GM12878 (cell line): ENCODE measurements around the gene UBE2C. TPM values are rescaled to one million over a fixed set of nuclear protein-coding genes. Genes with fewer than 3 reads are reported as not detected.
A peak's percentile ranks its signal among the peaks of the same experiment; 100 is the strongest.

Experiments
- ATAC-seq: fragments of 200-7000 bp; cut with Tn5 transposase; 3 replicates; pipeline ENCODE4 v1.9.1; 2020; ENCODE audit warnings: mild to moderate bottlenecking, moderate library complexity
- BruUV-seq: library from RNA; stranded (reverse); fragments of 400-500 nt; replicated peaks from 2 replicates; lab custom pipeline; 2021; lab: Mats Ljungman, UMichigan
- CTCF ChIA-PET: fragments of 300-600 bp; sonication (Branson Sonifier 250); formaldehyde crosslinking; extraction: SDS; loops from one replicate; lab custom pipeline; 2021; ENCODE audit warnings: inconsistent platforms; lab: Yijun Ruan, JAX
- POLR2A ChIA-PET: fragments of 350-600 bp; formaldehyde crosslinking; extraction: SDS; loops from one replicate; lab custom pipeline; 2021; ENCODE audit warnings: inconsistent platforms; lab: Charles Lee
- RAD21 ChIA-PET: fragments of 300-600 bp; sonication (Branson Sonifier 250); formaldehyde crosslinking; loops from one replicate; lab custom pipeline; 2023; ENCODE audit warnings: antibody characterized with exemption; ENCODE audit not compliant: unreplicated experiment; lab: Charles Lee
- SMC1A ChIA-PET: fragments of 300-600 bp; sonication (Branson Sonifier 250); formaldehyde crosslinking; loops from one replicate; lab custom pipeline; 2023; ENCODE audit not compliant: unreplicated experiment, uncharacterized antibody; lab: Charles Lee
- DNase-seq: peaks from one replicate; pipeline ENCODE4 v3.0.0-alpha.2; 2011; ENCODE audit warnings: low read depth, low spot score
- FAIRE-seq: peaks from 3 replicates; lab custom pipeline; 2011; peaks lifted over from hg19 to GRCh38; lab: Jason Lieb, UNC
- H2AFZ ChIP-seq: 2 replicates; pipeline ENCODE4 v1.6.0; 2011; ENCODE audit warnings: low read depth, low read length, control low read depth; ENCODE audit not compliant: control insufficient read depth
- H3K27ac ChIP-seq: 2 replicates; pipeline ENCODE4 v1.5.1; 2011; ENCODE audit warnings: control low read depth; ENCODE audit not compliant: control insufficient read depth, insufficient read depth
- H3K27me3 ChIP-seq, 2 experiments: replicated peaks in 1 of 2; 2 replicates each; pipeline versions ENCODE4 v1.6.0 to v1.6.1; 2011; ENCODE audit warnings: low read length in 1 of 2; ENCODE audit not compliant: control insufficient read depth in 2 of 2, insufficient read depth in 2 of 2
- H3K36me3 ChIP-seq, 2 experiments: 2 replicates each; pipeline ENCODE4 v1.5.1; 2011; ENCODE audit warnings: low read length in 1 of 2; ENCODE audit not compliant: control insufficient read depth in 2 of 2, insufficient read depth in 2 of 2
- H3K4me1 ChIP-seq: 2 replicates; pipeline ENCODE4 v1.6.1; 2011; ENCODE audit warnings: mild to moderate bottlenecking, low read length, moderate library complexity, mixed read lengths; ENCODE audit not compliant: control insufficient read depth, insufficient read depth
- H3K4me2 ChIP-seq: 2 replicates; pipeline ENCODE4 v1.6.0; 2011; ENCODE audit warnings: control low read depth; ENCODE audit not compliant: control insufficient read depth, insufficient read depth
- H3K4me3 ChIP-seq: fragments of 200-600 bp; sonication (generic); 2 replicates; pipeline ENCODE4 v1.5.1; 2016
- H3K79me2 ChIP-seq: 2 replicates; pipeline ENCODE4 v1.6.0; 2011; ENCODE audit warnings: low read length; ENCODE audit not compliant: control insufficient read depth, insufficient read depth
- H3K9ac ChIP-seq: 2 replicates; pipeline ENCODE4 v1.8.0; 2011; ENCODE audit warnings: low read length, control low read depth, mixed read lengths; ENCODE audit not compliant: control insufficient read depth, insufficient read depth
- H3K9me3 ChIP-seq: replicated peaks from 3 replicates; pipeline ENCODE4 v1.5.1; 2011; ENCODE audit warnings: mild to moderate bottlenecking, low read length; ENCODE audit not compliant: control insufficient read depth, insufficient read depth
- H4K20me1 ChIP-seq: 2 replicates; pipeline ENCODE4 v1.6.0; 2011; ENCODE audit not compliant: control insufficient read depth, insufficient read depth
- BHLHE40 ChIP-seq, 2 experiments: fragments of 450-650 bp in 1 of 2; IDR thresholded peaks; 2 replicates each; pipeline ENCODE4 v1.6.1; 2011 to 2017; ENCODE audit warnings: low read depth in 2 of 2, borderline replicate concordance in 1 of 2, improper control_type of control experiment in 1 of 2, low read length in 1 of 2, mild to moderate bottlenecking in 1 of 2
- CBX5 ChIP-seq: sonication (generic); IDR thresholded peaks from 2 replicates; pipeline ENCODE4 v1.6.1; 2016; ENCODE audit warnings: low read depth, moderate library complexity, mild to moderate bottlenecking, inconsistent platforms
- CREM ChIP-seq: IDR thresholded peaks from 2 replicates; pipeline ENCODE4 v1.6.1; 2014; ENCODE audit warnings: antibody characterized with exemption, low read depth
- GABPA ChIP-seq: IDR thresholded peaks from 2 replicates; pipeline ENCODE4 v1.6.1; 2014; ENCODE audit warnings: antibody characterized with exemption, low read depth, mild to moderate bottlenecking, inconsistent platforms
- IKZF1 ChIP-seq: fragments of 450-650 bp; conservative IDR thresholded peaks from 2 replicates; pipeline ENCODE4 v1.6.1; 2017; ENCODE audit warnings: antibody characterized with exemption, mild to moderate bottlenecking
- NR2C2 ChIP-seq: IDR thresholded peaks from 2 replicates; pipeline ENCODE4 v1.6.1; 2011; ENCODE audit warnings: borderline replicate concordance, low read depth; ENCODE audit not compliant: control insufficient read depth, insufficient read length
- POU2F2 ChIP-seq: IDR thresholded peaks from 3 replicates; pipeline ENCODE4 v1.6.1; 2011; ENCODE audit warnings: low read depth, mild to moderate bottlenecking, low read length, borderline replicate concordance
- SMC3 ChIP-seq: IDR thresholded peaks from 2 replicates; pipeline ENCODE4 v1.6.1; 2011; ENCODE audit warnings: low read length, improper control_type of control experiment, borderline replicate concordance
- WGBS: methylation state at CpG from one replicate; pipeline ENCODE4 v1.1.6; 2016; ENCODE audit warnings: low lambda C conversion rate; ENCODE audit not compliant: insufficient replicate concordance, insufficient coverage; ENCODE audit errors: missing lambda C conversion rate; 5-methylcytosine and 5-hydroxymethylcytosine counted together
- in situ Hi-C: fragments of 300-500 bp; cut with MboI; formaldehyde crosslinking; loops from 9 replicates; pipeline ENCODE4 v1.14.3; 2018; ENCODE audit warnings: mixed read lengths
- intact Hi-C: fragments of 100-400 bp; cut with micrococcal nuclease; formaldehyde crosslinking; loops from one replicate; pipeline ENCODE4 v1.14.2; 2022; ENCODE audit not compliant: unreplicated experiment
- polyA plus RNA-seq, 11 experiments: library from polyadenylated mRNA; depleted of rRNA in 4 of 11; unstranded in 6 of 11; stranded (reverse) in 5 of 11; fragments of >200 nt; fragmentation: Nextera tagmentation in 4 of 11; fragmentation: Illumina TruSeq in 1 of 11; extraction: Ambion mirVana in 4 of 11; extraction: Trizol in 1 of 11; gene quantifications; 1 replicate in 1 of 11; 2 replicates in 10 of 11; pipeline versions ENCODE4 v1.2.1 to v1.2.3, GENCODE V29; 2011 to 2016; ENCODE audit warnings: inconsistent platforms in 2 of 11, missing spikeins in 2 of 11, low read depth in 1 of 11
- total RNA-seq, 4 experiments: library from RNA; depleted of rRNA in 3 of 4; stranded (reverse); fragments of >200 nt in 3 of 4; fragmentation: Illumina TruSeq in 1 of 4; extraction: Trizol in 1 of 4; gene quantifications; 2 replicates each; pipeline versions ENCODE4 v1.2.1 to v1.2.3, GENCODE V29; 2013 to 2021
- TF ChIP-seq, protein P1 (sequence below): fragments of 450-650 bp; IDR thresholded peaks from 2 replicates; pipeline ENCODE4 v1.6.1; 2017; ENCODE audit warnings: mild to moderate bottlenecking, moderate library complexity
- TF ChIP-seq, protein P2 (sequence below): IDR thresholded peaks from 2 replicates; pipeline ENCODE4 v1.6.1; 2011; ENCODE audit warnings: borderline replicate concordance, low read depth, mild to moderate bottlenecking, moderate library complexity, mixed read lengths, low read length; ENCODE audit not compliant: insufficient read depth; ENCODE audit errors: extremely low read length
- TF ChIP-seq, protein P3 (sequence below), 3 experiments: IDR thresholded peaks in 2 of 3; conservative IDR thresholded peaks in 1 of 3; 2 replicates each; pipeline ENCODE4 v1.5.1; 2011; ENCODE audit warnings: low read depth in 3 of 3, low read length in 3 of 3, mild to moderate bottlenecking in 3 of 3, control low read depth in 2 of 3, moderate library complexity in 2 of 3, inconsistent platforms in 1 of 3, mixed read lengths in 1 of 3; ENCODE audit not compliant: control insufficient read depth in 2 of 3, insufficient read depth in 1 of 3; ENCODE audit errors: extremely low read depth in 1 of 3

Gene UBE2C
- total and polyA plus RNA-seq, 10 of the 15 experiments (the other 5 are each of a cell fraction or from before 2014, with no cell fraction given), result 86.2 to 412 (median 176) TPM

DNA sequence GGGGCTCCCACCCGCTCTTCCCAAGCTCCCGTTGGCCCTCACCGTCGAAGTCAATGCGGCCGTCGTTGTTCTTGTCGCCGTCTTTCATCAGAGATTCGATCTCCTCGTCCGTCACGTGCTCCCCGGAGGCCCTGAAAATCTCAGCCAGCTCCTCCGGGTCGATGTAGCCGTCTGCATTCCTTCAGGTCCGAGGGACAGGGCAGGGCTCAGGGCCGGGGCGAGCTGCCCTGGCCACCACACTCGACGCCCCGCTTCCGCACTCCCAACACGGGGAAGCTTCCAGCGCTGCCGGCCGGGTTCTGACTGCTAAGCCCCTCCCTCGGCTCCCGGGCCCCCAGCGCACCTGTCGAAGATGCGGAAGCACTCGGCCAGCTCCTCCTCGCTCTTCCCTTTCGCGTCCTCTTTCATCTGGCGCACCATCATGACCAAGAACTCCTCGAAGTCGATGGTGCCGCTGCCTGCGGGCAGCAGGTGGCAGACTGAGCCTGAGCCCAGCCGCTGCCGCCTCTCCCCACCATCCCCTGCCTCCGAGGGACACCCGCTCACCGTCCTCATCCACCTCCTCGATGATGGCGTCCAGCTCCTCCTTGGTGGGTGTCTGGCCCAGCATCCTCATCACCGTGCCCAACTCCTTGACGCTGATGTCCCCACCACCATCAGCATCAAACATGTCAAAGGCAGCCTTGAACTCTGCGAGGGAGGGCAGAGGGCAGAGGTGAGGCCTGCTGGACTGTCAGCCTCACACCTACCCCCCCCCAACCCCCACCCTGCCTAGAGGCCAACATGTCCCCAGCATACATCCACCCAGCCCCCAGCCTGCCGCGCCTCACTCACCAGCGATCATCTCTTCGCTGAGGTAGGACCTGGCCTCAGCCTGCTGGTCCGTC lies 11.7 kb downstream of the UBE2C start:
- intact Hi-C loops, result no loop called here

More for the DNA sequence above, 11.7 kb downstream of the UBE2C start:
- CTCF ChIA-PET, result interaction anchor here (0.7 to 3.0 kb wide), 13 partner anchors 11 to 163 kb away, joined by 3 to 12 read pairs (median 5); partner anchors contain the start of gene UBE2C
- H3K79me2 ChIP-seq, result no peaks in the 10 kb centered on the region
- POLR2A ChIA-PET, result interaction anchor here (0.6 to 0.9 kb wide), 2 partner anchors 56 to 112 kb away, joined by 3 to 4 read pairs; no protein-coding TSS in a partner anchor
- no peak overlapping the region for H3K27ac ChIP-seq
- H3K36me3 ChIP-seq, result no peaks in the 10 kb centered on the region
- WGBS, result 35% methylated on average over 53 of the region's 57 CpGs
- H3K9ac ChIP-seq, result no peak overlapping the region
- DNase-seq, result no peak
- no peaks in the 10 kb centered on the region for H4K20me1 ChIP-seq
- no peak for FAIRE-seq
- no peaks in the 10 kb centered on the region for H3K9me3 ChIP-seq
- peak; percentile 85 for ATAC-seq
- SMC1A ChIA-PET, result interaction anchor here (1.0 kb wide), 1 partner anchor 141 kb away, joined by 6 read pairs; no protein-coding TSS in a partner anchor
- TF ChIP-seq, protein P1, sequence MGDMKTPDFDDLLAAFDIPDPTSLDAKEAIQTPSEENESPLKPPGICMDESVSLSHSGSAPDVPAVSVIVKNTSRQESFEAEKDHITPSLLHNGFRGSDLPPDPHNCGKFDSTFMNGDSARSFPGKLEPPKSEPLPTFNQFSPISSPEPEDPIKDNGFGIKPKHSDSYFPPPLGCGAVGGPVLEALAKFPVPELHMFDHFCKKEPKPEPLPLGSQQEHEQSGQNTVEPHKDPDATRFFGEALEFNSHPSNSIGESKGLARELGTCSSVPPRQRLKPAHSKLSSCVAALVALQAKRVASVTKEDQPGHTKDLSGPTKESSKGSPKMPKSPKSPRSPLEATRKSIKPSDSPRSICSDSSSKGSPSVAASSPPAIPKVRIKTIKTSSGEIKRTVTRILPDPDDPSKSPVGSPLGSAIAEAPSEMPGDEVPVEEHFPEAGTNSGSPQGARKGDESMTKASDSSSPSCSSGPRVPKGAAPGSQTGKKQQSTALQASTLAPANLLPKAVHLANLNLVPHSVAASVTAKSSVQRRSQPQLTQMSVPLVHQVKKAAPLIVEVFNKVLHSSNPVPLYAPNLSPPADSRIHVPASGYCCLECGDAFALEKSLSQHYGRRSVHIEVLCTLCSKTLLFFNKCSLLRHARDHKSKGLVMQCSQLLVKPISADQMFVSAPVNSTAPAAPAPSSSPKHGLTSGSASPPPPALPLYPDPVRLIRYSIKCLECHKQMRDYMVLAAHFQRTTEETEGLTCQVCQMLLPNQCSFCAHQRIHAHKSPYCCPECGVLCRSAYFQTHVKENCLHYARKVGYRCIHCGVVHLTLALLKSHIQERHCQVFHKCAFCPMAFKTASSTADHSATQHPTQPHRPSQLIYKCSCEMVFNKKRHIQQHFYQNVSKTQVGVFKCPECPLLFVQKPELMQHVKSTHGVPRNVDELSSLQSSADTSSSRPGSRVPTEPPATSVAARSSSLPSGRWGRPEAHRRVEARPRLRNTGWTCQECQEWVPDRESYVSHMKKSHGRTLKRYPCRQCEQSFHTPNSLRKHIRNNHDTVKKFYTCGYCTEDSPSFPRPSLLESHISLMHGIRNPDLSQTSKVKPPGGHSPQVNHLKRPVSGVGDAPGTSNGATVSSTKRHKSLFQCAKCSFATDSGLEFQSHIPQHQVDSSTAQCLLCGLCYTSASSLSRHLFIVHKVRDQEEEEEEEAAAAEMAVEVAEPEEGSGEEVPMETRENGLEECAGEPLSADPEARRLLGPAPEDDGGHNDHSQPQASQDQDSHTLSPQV, result no peak
- TF ChIP-seq, protein P2, sequence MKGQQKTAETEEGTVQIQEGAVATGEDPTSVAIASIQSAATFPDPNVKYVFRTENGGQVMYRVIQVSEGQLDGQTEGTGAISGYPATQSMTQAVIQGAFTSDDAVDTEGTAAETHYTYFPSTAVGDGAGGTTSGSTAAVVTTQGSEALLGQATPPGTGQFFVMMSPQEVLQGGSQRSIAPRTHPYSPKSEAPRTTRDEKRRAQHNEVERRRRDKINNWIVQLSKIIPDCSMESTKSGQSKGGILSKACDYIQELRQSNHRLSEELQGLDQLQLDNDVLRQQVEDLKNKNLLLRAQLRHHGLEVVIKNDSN, result peak; percentile 27
- TF ChIP-seq SMC3 (peak; percentile 47; the same call in 1 of the 2 replicates), IKZF1 (peak; percentile 37; the same call in 1 of the 2 replicates), BHLHE40 (IDR thresholded peaks at IDR 0.05; ENCODE audit: borderline replicate concordance in 1 of 2, low read depth in 2 of 2, low read length in 1 of 2) (peak in 1 of 2 experiments; percentile 52; a peak in 2 of 4 replicates), CREM (no peak), POU2F2 (no peak), NR2C2 (no peak), CBX5 (no peak), GABPA (no peak)
- TF ChIP-seq, protein P3, sequence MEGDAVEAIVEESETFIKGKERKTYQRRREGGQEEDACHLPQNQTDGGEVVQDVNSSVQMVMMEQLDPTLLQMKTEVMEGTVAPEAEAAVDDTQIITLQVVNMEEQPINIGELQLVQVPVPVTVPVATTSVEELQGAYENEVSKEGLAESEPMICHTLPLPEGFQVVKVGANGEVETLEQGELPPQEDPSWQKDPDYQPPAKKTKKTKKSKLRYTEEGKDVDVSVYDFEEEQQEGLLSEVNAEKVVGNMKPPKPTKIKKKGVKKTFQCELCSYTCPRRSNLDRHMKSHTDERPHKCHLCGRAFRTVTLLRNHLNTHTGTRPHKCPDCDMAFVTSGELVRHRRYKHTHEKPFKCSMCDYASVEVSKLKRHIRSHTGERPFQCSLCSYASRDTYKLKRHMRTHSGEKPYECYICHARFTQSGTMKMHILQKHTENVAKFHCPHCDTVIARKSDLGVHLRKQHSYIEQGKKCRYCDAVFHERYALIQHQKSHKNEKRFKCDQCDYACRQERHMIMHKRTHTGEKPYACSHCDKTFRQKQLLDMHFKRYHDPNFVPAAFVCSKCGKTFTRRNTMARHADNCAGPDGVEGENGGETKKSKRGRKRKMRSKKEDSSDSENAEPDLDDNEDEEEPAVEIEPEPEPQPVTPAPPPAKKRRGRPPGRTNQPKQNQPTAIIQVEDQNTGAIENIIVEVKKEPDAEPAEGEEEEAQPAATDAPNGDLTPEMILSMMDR (IDR thresholded peaks at IDR 0.05 in 2 of 3, conservative IDR thresholded peaks at IDR 0.05 in 1 of 3; ENCODE audit: control insufficient read depth in 2 of 3, extremely low read depth in 1 of 3, insufficient read depth in 1 of 3, low read depth in 3 of 3, low read length in 3 of 3), result peak; percentile 28 to 54 (median 51); a peak in 4 of 6 replicates
- H3K4me3 ChIP-seq, result no peak overlapping the region
- in situ Hi-C loops, result loop anchor here (25.0 kb wide), 1 partner anchor 538 kb away; no protein-coding TSS in a partner anchor
- no TSS peak for BruUV-seq
- H3K27me3 ChIP-seq, result no peaks in the 10 kb centered on the region; a peak in 2 of 4 replicates
- peak overlapping the region; percentile 56 for H3K4me2 ChIP-seq
- RAD21 ChIA-PET, result interaction anchor here (0.6 to 1.7 kb wide), 7 partner anchors 11 to 147 kb away, joined by 3 to 6 read pairs (median 3); no protein-coding TSS in a partner anchor
- H2AFZ ChIP-seq, result peak overlapping the region; percentile 58
- peaks cover 5% of the 10 kb centered on the region; the same call in 1 of the 2 replicates for H3K4me1 ChIP-seq
